Right renal pelvis (tissue), 4 donors: ENCODE results near the gene GPN2. TPM values are rescaled to one million over a fixed set of nuclear protein-coding genes. Genes with fewer than 3 reads are reported as not detected.
A peak's percentile ranks its signal among the peaks of the same experiment; 100 is the strongest.
"Not testable (repeated sequence)": the region's sequence is repeated elsewhere in the genome, so short reads cannot be mapped to it uniquely, and the experiment has no call there.

Source experiments
- DNase-seq, 4 donors: peaks; one replicate each; pipeline ENCODE4 v3.0.0-alpha.2; 2013; ENCODE audit warnings: low read depth in 4 of 4, low spot score in 3 of 4, missing footprints in 1 of 4
- polyA plus RNA-seq, 4 donors: library from polyadenylated mRNA; unstranded; fragments of 120-200 nt; gene quantifications; one replicate each; pipeline ENCODE4 v1.2.1, GENCODE V29; 2013; ENCODE audit not compliant: insufficient read length in 4 of 4

Gene GPN2
- polyA plus RNA-seq, 4 donors = 28.1 to 34.1 (median 29.8) TPM

- no peak for DNase-seq
Observed at GRCh38 chr1:26861286-26861701, 28.8 kb downstream of the GPN2 start.

DNA sequence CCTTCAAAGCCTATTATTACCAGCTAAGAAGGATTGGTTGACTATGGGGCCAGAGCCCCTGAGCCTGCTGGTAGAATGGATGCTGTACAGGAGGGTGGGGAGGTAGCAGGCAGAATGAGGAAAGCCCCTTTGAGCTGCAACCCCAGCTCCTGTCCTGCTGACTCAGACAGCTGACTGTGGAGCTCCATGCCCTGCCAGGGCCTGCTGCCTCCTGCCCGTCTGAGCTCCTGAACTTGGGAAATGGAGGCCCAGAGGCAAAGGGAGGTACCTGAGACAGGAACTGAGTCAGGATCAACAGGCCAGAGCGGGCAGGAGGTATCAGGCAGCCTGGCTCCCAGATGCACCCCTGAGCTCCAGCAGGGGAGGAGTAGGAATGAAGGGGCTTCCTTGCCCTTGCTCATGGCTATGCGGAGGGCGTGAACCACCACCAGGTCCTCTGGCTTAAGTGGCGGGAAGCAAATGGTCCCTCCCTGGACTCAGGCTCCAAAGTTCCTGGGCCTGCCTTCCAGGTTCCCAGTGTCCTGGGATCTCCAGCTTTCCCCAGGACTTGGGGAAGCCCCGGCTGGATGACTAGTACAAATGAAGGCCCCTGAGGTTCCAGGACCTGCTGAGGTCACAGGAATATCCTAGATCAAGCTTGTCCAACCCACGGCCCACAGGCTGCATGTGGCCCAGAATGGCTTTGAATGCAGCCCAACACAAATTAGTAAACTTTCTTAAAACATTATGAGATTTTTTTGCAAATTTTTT lies 31.0 kb downstream of the GPN2 start:
- DNase-seq = no peak

DNA sequence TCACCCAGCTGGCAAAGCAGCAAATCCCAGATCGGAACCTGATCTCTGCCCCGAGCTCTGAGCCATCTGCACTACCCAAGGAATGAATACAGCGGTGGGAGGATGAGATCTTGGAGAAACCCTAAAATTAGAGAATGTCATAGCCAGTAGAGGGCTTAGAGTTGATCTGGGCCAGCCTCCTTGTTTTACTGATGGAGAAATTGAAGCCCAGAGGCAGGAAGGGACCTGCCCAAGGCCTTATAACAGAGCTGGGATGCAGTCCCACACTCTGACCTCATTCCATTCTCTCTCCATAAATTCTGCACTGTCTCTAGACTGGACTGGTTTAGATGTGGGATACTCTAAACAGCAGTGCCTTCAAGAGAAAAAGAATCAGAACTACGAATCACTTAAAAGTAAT lies 31.9 kb downstream of the GPN2 start:
- no peak for DNase-seq

DNA sequence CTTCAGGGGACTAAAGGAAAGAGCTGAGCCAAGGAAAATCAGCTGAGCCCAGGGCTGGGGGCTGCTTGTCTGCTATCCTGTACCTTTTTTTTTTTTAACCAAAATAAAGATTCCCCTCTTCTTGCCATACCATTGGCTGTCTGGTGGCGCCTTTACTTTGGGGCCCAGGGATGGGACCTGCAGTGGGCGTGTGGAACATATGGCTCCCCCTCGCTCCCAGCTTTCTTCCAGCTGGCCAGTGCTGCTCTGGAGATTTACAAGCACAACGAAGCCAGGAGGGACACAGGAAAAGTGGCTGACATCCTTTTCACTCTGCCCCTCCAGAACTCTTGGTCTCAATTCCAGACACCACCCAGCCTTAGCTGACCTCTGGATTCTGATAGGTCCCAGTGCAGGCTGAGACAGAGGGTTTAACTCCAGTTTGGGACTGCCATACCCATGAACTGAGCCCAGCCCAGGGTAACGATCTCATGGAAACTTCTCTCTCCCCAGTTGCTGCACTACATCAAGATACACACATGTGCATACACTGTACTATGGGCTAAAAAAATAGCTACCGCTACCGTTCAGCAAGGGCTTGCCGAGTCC lies 32.5 kb downstream of the GPN2 start:
- no peak for DNase-seq

DNA sequence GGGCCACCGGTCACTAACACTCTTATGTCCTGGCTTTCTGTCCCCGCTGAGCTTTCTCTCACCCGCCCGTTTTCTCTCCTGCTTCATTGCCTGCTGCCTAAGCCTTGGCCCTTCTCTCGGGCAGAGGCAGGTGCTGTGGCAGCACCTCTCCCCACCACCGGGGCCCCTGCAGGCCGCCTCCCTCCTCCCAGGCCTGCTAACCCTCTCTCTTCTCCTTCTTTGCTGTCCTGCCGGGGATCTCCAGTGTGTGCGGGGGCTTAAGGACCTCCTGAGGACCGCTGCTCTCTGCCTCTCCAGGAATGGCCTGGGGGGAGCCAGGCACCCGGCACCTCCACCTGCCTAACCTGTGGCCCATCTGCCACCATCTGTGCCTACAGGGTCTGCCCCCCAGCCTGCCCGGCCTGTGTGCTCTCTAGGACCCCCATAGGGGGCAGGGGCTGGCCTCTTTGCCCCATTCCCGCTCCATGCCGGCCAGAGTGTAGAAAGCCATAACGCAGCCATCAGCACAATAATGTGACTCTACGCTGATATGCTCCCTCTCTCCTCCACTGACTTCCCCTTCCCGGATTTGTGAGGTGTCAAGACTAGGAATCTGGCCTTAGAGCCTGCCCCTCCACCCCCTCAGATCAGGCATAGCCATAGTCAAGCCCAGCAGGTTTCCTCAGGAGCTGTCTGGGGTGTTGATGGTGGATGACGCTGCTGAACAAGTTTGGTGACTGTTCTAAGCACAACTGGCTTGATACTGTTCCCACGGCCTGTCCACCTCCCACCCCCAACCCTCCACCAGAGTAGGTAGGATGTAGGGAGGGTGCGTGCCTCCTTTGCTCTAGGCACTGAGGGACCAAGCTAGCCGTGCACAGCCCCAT lies 33.2 kb downstream of the GPN2 start:
- no peak for DNase-seq

DNA sequence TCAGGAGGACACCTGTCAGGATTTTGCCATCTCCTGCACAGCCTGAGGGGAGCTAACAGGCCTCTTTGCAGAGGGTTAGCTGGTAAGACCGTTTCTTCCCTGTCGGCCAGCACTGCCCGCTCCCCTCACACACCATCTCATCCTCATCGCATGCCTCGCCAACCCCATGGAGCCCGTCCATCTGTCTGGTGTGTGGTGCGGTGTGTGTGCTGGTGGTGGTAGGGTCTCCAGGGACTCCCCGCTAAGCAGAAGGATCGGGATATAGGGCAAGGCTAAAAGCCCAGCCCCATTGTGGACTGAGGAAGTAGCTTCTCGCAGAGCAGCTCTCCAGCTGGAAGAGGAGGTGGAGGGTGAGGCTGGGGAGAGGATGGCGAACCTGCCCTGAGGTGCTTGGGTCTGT lies 33.9 kb downstream of the GPN2 start:
- no peak for DNase-seq

DNA sequence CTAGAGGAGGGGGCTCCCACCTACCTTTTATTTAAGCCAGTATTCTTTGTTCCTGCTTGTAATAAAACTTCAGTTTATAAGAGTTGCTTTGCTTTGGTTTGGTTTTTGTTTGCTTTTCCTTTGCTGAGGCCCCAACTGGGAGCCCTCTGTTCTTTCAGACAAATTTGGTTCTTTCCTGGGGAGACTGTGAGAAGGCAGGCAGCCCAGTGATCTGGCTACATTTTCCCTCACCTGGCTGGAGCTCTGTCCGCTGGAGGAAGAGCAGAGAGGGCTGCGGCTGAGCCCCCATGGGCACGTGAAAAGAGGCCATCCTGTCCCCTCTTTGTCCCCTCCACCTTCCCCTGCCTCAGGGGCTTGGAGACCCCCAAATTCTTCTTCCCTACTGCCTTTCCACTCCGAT lies 34.4 kb downstream of the GPN2 start:
- no peak for DNase-seq

DNA sequence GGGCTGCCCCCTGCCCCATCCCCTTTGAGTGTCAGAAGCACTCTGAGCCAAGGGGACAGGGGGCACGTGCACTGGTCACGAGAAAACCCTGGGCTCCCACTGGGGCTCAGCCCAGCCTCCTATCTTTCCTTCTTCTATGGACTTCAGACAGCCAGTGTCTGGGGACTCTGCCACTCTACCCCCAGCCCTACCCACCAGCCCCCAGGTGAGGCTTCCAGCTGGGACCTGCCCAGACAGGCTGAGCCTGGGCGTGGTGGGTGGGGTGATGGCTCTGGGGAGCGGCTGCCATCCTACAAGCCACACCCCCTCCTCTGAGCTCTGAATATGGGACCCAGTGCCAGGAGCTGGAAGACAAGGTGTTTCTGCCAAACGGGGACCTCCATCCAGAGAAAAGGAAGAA lies 35.2 kb downstream of the GPN2 start:
- DNase-seq = no peak

GRCh38 chr1:26853600-26853999 lies 36.5 kb downstream of the GPN2 start:
- no peak for DNase-seq

DNA sequence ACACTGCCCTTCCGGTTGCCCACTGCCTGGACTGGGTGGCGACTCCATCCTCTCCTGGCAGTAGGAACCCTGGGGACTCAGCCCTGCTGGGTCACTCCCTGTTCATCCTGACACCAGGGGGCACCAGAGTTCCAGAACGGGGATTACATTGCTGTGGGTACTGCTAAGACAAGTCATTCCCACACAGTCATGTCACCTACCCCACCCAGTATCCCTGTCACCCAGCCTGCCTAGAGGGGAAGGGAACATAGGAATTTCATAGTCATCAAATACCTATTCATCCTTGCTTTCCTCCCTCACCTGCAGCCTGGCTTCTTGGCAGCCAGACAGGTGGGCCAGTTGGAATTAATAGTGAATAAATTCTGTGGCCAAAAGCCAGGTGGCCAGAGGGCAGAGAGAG lies 36.9 kb downstream of the GPN2 start:
- DNase-seq = peak in 2 of 4 donors; percentile 54 to 58

DNA sequence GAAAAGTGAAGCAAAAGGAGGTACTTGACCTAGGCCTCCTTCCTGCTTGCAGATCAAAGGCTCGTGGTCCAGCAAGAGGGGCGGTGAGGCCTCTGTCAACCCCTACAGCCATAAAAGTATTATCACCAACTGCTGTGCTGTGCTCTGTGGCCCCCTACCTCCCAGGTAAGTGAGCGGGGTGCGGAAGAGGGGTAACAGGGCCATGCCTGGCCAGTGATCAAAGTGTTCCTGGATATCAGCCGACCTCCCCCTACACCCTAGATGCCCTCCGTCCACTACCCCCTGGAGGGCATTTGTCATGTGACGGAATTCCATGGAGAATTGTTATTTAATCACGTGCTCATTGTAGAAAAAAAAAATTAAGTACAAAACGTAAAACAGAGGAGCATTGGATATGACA lies 37.4 kb downstream of the GPN2 start:
- no peak for DNase-seq

DNA sequence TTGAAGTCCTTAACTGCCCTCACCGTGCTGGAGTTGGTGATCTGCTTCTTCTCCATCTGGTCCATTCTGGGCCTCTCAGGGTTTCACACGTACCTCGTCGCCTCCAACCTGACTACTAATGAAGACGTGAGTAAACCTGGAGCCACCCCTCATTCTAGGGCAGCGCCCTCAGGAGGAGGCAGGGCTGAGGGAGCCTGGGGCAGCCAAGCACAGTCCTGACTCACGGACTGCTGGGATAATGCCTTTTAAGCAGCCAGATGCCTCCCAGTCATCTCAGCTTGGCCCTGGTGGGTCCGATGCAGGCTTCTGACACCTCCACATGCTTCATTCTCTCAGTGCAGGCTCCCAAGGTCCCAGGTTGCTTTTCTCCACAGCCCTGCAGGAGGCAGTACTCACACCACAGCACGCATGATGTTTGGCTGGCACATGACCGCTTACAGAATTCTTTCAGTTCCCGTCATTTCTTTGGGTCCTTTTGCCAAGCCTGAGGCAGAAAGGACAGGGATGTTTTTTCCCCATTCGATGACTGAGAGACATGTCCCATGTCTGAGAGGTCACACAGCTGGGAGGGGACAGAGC lies 38.9 kb downstream of the GPN2 start:
- DNase-seq = no peak

DNA sequence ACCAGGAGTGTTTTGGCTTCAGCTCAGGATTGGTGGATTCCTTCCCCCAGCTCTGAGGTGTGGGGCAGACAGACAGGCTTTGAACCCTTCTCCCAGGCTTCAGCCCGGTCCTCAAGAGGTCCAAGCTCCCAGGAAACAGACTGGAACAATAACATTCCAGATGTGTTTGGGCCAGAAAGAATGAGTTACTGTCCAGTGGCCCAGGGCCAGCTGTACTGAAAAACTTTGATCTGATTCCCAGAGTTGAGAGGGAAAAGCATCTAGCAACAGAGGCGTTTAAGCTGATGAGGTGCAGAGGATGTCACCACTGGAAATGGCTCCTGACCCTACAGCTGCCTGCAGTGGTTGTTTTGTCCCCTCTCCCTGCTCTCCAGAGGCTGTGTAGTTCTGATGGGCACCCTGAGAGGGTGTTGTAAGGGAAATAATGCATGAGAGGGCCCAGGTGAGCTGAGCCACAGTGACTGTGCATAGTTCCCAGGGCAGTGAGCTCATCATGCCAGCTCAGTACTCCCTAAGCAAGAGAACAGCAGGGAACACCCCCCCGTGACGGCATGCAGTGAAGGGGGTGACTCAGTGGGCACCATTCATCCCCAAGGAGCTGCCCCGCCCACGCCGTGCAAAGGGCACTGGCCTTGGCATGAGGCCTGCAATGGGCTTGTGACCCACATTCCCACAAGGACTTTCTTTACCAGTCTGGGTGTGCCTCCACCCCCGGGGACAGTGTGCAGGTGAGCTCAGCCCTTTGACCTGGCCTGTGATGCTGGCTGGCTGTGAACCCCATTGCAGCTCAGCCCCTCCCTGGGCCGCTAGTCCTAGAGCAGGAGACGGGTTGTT lies 40.9 kb downstream of the GPN2 start:
- DNase-seq = no peak

- DNase-seq = no peak
Observed at GRCh38 chr1:26848499-26848898, 41.6 kb downstream of the GPN2 start.

- DNase-seq = not testable (repeated sequence)
Observed at GRCh38 chr1:26847826-26848225, 42.3 kb downstream of the GPN2 start.

DNA sequence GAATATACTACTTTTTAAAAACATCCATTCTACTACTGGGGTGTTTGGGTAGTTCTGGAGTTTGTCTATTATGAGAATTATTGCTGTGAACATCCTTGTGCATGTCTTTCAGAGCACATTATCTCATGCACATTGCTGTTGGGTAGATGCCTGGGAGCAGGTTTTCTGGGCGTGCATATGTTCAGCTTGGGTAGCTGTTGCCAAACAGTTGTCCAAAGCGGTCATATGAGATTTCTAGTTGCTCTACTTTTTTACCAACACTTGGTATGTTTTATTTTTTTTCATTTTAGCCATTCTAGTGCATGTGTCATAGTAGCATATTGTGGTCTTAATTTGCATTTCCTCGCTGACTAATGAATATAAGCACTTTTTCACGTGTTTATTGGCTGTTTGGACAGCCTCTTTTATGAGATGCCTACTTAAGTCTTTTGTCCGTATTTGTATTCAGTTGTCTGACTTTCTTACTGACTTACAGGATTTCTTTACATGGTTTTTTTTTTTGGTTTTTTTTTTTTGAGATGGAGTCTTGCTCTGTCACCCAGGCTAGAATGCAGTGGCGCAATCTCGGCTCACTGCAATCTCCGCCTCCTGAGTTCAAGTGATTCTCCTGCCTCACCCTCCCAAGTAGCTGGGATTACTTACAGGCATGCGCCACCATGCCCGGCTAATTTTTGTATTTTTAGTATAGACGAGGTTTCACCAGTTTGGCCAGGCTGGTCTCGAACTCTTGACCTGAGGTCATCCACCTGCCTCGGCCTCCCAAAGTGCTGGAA lies 45.5 kb downstream of the GPN2 start:
- no peak for DNase-seq

DNA sequence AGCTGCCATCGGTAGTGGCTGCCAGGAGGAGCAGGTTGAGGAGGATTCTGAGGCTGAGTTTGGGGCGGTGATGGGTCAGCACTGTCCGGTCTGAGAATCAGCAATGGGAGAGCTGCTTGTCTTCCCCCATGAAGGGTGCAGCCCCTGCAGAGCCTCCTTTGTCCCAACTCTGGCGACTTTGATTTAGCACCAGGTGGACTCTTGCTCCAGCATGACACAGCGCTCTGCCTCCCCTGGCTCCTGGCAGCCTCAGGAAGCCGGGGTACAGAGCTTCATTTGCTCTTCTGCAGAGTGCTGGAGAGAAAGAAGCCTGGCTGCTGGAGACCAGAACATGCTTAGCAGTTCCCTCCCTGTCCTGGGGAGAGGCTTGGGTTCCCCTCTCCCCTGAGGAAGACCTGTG lies 50.3 kb downstream of the GPN2 start:
- no peak for DNase-seq

DNA sequence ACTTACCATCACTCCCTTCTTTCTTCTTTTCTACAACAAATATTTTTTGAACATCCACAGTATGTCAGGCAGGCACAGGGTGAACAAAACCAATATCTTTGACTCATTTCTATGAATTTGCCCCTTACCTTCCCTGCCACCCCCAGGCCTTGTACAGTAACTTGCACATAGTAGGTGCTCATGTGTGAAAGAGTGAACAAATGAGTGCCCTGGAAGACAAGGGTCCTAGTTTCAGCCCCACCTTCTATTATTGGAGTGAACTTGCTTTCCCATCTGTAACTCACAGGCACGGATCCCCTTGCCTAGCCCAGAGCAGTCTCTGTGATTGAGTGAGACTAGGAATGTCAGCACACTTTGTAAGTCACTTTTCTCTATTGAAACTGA lies 50.8 kb downstream of the GPN2 start:
- no peak for DNase-seq

DNA sequence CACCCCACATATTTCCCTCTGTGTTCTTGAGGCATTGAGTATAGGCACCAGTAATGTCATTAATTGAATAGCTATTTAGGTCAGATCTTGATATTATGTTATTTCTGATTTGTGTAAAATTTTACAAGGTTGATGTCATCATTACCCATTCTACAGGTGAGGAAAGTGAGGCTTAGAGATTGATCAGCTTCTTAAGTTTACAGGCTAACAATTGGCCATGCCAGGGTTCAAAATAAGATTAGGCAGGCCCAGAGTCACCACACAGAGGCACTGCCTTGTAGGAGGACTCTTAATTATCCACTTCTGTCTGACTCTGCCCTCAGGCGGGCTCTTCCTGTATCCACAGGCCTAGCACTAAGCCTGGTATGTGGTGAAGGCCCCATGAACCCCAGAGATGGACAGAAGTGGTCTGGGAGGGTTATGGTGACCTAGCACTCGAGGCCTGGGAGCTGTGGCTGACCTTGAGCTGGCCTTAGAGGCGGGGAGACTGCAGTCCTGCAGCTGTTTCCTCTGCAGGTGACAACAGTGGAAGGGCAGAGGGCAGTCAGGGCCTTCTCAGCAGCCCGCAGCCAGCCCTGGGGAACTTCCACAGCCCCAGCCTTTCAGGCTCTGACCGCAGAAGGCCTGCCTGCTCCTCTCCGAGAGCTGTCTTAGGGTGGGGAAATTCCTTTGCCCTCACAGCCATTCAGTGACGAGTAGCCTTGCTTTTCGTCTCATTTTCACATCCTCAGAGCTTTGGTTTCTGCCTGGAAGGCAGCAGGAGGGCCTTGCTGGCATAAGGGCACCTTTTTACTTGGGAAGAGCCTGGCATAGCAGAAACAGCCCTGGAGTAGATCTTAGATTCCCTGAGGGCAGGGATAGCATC lies 51.4 kb downstream of the GPN2 start:
- DNase-seq = no peak
